Neural cell (in vitro differentiated cells): ENCODE results near the gene TAF1L. TPM values are rescaled to one million over a fixed set of nuclear protein-coding genes. Genes with fewer than 3 reads are reported as not detected.

Experiments
- H2AFZ ChIP-seq: fragments of 200-600, 300-800 bp; sonication (generic), shearing (Covaris generic); 2 replicates; pipeline ENCODE4 v1.6.0; 2014; ENCODE audit warnings: low read depth, mild to moderate bottlenecking, antibody characterized with exemption, low read length, moderate library complexity
- H3F3A ChIP-seq: fragments of 200-600 bp; shearing (Covaris generic); 2 replicates; pipeline ENCODE4 v1.6.1; 2016; ENCODE audit warnings: mild to moderate bottlenecking, moderate library complexity, mixed read lengths, antibody characterized with exemption, low read length; ENCODE audit not compliant: insufficient read depth, poor library complexity, severe bottlenecking
- H3K27ac ChIP-seq: fragments of 200-600, 300-800 bp; sonication (generic), shearing (Covaris generic); 2 replicates; pipeline ENCODE4 v1.5.1; 2014; ENCODE audit warnings: mild to moderate bottlenecking, low read length, moderate library complexity
- H3K27me3 ChIP-seq: fragments of 300-800, 200-600 bp; sonication (generic), shearing (Covaris generic); 2 replicates; pipeline ENCODE4 v1.6.0; 2014; ENCODE audit warnings: mild to moderate bottlenecking, low read depth, low read length, moderate library complexity; ENCODE audit not compliant: insufficient read depth
- H3K36me3 ChIP-seq: fragments of 300-800, 200-600 bp; sonication (generic), shearing (Covaris generic); 2 replicates; pipeline ENCODE4 v1.5.1; 2014; ENCODE audit warnings: mild to moderate bottlenecking, antibody characterized with exemption, low read length, moderate library complexity; ENCODE audit not compliant: insufficient read depth
- H3K4me2 ChIP-seq: fragments of 300-800, 200-600 bp; sonication (generic), shearing (Covaris generic); 2 replicates; pipeline ENCODE4 v1.6.0; 2014; ENCODE audit warnings: mild to moderate bottlenecking, low read length
- H3K4me3 ChIP-seq: fragments of 300-800, 200-600 bp; sonication (generic), shearing (Covaris generic); 2 replicates; pipeline ENCODE4 v1.5.1; 2014; ENCODE audit warnings: mild to moderate bottlenecking, low read length, moderate library complexity
- H3K79me2 ChIP-seq: fragments of 200-600 bp; shearing (Covaris generic); replicated peaks from 2 replicates; pipeline ENCODE4 v1.6.0; 2014; ENCODE audit warnings: mild to moderate bottlenecking, low read length, moderate library complexity; ENCODE audit not compliant: insufficient read depth
- H3K9ac ChIP-seq: fragments of 300-800, 200-600 bp; sonication (generic), shearing (Covaris generic); 2 replicates; pipeline ENCODE4 v1.6.1; 2016; ENCODE audit warnings: mild to moderate bottlenecking, low read length, mixed read lengths
- H3K9me2 ChIP-seq: fragments of 200-600 bp; shearing (Covaris generic); 2 replicates; pipeline ENCODE4 v1.6.1; 2016; ENCODE audit warnings: mild to moderate bottlenecking, low read length, mixed read lengths; ENCODE audit not compliant: insufficient read depth
- H3K9me3 ChIP-seq: fragments of 200-600, 300-800 bp; sonication (generic), shearing (Covaris generic); 2 replicates; pipeline ENCODE4 v1.6.1; 2016; ENCODE audit warnings: mild to moderate bottlenecking, mixed run types, low read length, moderate library complexity, mixed read lengths
- H4K20me1 ChIP-seq: fragments of 200-600 bp; shearing (Covaris generic); 2 replicates; pipeline ENCODE4 v1.6.1; 2016; ENCODE audit warnings: mild to moderate bottlenecking, mixed run types; ENCODE audit not compliant: insufficient read depth
- EP300 ChIP-seq: fragments of 450-650 bp; conservative IDR thresholded peaks from 2 replicates; pipeline ENCODE4 v1.6.1; 2014; ENCODE audit warnings: antibody characterized with exemption, mild to moderate bottlenecking, moderate library complexity; ENCODE audit not compliant: poor library complexity, severe bottlenecking
- EZH2 ChIP-seq: fragments of 200-600, 300-800 bp; shearing (Covaris generic), sonication (generic); IDR thresholded peaks from 2 replicates; pipeline ENCODE4 v1.6.1; 2014; ENCODE audit warnings: antibody characterized with exemption, low read length, borderline replicate concordance, mild to moderate bottlenecking; ENCODE audit not compliant: insufficient read depth, poor library complexity, severe bottlenecking
- MXI1 ChIP-seq: fragments of 450-650 bp; conservative IDR thresholded peaks from 2 replicates; pipeline ENCODE4 v1.6.1; 2014; ENCODE audit warnings: antibody characterized with exemption, mild to moderate bottlenecking; ENCODE audit not compliant: poor library complexity, severe bottlenecking
- POLR2AphosphoS5 ChIP-seq: IDR thresholded peaks from 2 replicates; pipeline ENCODE4 v1.6.1; 2012
- RAD21 ChIP-seq: fragments of 450-650 bp; conservative IDR thresholded peaks from 2 replicates; pipeline ENCODE4 v1.6.1; 2014; ENCODE audit warnings: antibody characterized with exemption, mild to moderate bottlenecking, moderate library complexity
- SMC3 ChIP-seq: fragments of 450-650 bp; conservative IDR thresholded peaks from 2 replicates; pipeline ENCODE4 v1.6.1; 2014; ENCODE audit warnings: antibody characterized with exemption, mild to moderate bottlenecking, moderate library complexity; ENCODE audit not compliant: poor library complexity
- TAF1 ChIP-seq: IDR thresholded peaks from 2 replicates; pipeline ENCODE4 v1.6.1; 2012; ENCODE audit warnings: low read depth
- polyA plus RNA-seq: library from polyadenylated mRNA; depleted of rRNA; stranded (reverse); fragments of >200 nt; gene quantifications from 2 replicates; pipeline ENCODE4 v1.2.3, GENCODE V29; 2014
- TF ChIP-seq, protein P1 (sequence below): IDR thresholded peaks from 2 replicates; pipeline ENCODE4 v1.6.1; 2012; ENCODE audit warnings: borderline replicate concordance
- TF ChIP-seq, protein P2 (sequence below): fragments of 450-650 bp; IDR thresholded peaks from 2 replicates; pipeline ENCODE4 v1.5.1; 2014; ENCODE audit warnings: antibody characterized with exemption, mild to moderate bottlenecking, moderate library complexity; ENCODE audit not compliant: poor library complexity, severe bottlenecking

Gene TAF1L
- polyA plus RNA-seq, 1 donor from 2014 or later = not detected

DNA sequence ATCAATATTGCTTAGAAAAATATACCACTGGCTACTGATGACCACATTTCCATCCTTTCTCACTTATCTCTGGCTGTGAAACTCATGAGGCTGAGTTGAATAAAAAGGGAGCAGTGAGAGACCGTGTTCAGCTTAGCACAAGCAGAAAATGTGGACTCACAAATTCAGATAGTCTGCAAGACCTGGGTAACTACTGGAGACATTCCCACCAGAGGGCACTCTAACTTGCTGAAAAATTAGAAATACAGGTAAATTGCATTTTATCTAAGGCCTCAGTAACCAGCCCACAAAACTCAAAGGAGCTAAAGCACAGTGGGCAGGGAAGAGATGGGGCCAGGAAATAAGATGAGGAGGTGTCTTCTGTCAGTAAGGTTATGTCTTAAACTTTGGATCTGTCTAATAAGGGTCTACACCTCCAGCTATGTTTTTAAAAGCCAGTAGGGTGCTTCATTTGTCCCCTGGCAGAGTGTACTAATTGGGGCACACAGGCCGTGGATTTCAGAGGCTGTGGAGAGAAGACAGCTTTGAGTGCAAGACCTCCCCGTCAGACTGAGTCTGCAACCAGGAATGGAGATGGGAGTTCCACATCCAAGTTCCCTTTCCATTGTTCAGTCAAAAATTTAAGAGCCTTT lies 53.8 kb downstream of the TAF1L start:
- Histone ChIP-seq H3K79me2 (no peaks in the 10 kb centered on the region), H3K27ac (no peak overlapping the region), H2AFZ (no peak overlapping the region), H3K4me2 (no peak overlapping the region), H3K9ac (no peak overlapping the region), H3K36me3 (no peaks in the 10 kb centered on the region), H3F3A (no peaks in the 10 kb centered on the region), H3K9me3 (no peaks in the 10 kb centered on the region), H4K20me1 (no peaks in the 10 kb centered on the region), H3K27me3 (no peaks in the 10 kb centered on the region), H3K4me3 (no peak overlapping the region), H3K9me2 (no peaks in the 10 kb centered on the region)
- no peak for TF ChIP-seq EZH2
- TF ChIP-seq TAF1 = no peak
- TF ChIP-seq, protein P1, sequence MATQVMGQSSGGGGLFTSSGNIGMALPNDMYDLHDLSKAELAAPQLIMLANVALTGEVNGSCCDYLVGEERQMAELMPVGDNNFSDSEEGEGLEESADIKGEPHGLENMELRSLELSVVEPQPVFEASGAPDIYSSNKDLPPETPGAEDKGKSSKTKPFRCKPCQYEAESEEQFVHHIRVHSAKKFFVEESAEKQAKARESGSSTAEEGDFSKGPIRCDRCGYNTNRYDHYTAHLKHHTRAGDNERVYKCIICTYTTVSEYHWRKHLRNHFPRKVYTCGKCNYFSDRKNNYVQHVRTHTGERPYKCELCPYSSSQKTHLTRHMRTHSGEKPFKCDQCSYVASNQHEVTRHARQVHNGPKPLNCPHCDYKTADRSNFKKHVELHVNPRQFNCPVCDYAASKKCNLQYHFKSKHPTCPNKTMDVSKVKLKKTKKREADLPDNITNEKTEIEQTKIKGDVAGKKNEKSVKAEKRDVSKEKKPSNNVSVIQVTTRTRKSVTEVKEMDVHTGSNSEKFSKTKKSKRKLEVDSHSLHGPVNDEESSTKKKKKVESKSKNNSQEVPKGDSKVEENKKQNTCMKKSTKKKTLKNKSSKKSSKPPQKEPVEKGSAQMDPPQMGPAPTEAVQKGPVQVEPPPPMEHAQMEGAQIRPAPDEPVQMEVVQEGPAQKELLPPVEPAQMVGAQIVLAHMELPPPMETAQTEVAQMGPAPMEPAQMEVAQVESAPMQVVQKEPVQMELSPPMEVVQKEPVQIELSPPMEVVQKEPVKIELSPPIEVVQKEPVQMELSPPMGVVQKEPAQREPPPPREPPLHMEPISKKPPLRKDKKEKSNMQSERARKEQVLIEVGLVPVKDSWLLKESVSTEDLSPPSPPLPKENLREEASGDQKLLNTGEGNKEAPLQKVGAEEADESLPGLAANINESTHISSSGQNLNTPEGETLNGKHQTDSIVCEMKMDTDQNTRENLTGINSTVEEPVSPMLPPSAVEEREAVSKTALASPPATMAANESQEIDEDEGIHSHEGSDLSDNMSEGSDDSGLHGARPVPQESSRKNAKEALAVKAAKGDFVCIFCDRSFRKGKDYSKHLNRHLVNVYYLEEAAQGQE = no peak
- TF ChIP-seq EP300 = no peak
- TF ChIP-seq, protein P2, sequence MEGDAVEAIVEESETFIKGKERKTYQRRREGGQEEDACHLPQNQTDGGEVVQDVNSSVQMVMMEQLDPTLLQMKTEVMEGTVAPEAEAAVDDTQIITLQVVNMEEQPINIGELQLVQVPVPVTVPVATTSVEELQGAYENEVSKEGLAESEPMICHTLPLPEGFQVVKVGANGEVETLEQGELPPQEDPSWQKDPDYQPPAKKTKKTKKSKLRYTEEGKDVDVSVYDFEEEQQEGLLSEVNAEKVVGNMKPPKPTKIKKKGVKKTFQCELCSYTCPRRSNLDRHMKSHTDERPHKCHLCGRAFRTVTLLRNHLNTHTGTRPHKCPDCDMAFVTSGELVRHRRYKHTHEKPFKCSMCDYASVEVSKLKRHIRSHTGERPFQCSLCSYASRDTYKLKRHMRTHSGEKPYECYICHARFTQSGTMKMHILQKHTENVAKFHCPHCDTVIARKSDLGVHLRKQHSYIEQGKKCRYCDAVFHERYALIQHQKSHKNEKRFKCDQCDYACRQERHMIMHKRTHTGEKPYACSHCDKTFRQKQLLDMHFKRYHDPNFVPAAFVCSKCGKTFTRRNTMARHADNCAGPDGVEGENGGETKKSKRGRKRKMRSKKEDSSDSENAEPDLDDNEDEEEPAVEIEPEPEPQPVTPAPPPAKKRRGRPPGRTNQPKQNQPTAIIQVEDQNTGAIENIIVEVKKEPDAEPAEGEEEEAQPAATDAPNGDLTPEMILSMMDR = peak; percentile 77
- TF ChIP-seq POLR2AphosphoS5 = no peak
- TF ChIP-seq MXI1 = no peak
- peak; percentile 85 for TF ChIP-seq SMC3
- peak; percentile 75 for TF ChIP-seq RAD21

DNA sequence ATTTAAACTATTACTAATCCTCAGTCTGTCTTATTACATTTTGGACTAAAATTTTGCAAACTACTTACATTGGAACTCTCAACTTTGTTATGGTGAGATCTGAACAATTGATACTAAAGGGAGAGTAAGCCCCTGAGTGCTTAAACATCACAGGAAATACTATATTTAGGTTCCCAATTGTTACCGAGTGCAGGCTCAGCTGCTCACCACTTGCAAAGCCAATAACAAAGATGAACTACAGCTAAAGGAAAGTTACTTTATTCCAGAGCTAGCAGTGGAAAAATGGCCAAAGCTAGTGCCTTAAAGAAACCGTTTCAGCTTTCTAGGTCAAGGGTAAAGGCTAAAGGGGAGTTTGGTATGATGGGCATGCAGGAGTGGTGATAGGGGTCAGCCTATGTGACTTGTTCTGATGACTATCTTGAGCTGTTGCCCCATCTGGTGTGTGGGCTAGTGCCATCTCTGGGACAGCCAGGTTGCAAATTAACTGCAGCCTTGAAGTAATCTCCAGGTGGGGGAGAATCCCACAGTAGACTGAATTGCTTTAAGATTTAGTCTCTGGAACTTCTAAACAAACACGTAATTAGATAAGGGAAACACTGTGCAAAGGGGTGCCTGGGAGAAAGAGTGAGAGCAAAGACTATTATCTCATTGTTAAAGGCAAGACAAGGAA lies 54.7 kb downstream of the TAF1L start:
- no peaks in the 10 kb centered on the region for H3F3A ChIP-seq
- H3K4me3 ChIP-seq = no peak overlapping the region
- TF ChIP-seq POLR2AphosphoS5 = no peak
- no peaks in the 10 kb centered on the region for H3K9me3 ChIP-seq
- no peak overlapping the region for H3K4me2 ChIP-seq
- H3K36me3 ChIP-seq = no peaks in the 10 kb centered on the region
- no peaks in the 10 kb centered on the region for H3K79me2 ChIP-seq
- H3K27me3 ChIP-seq = no peaks in the 10 kb centered on the region
- no peak overlapping the region for H2AFZ ChIP-seq
- no peaks in the 10 kb centered on the region for H4K20me1 ChIP-seq
- H3K27ac ChIP-seq = no peak overlapping the region
- no peak overlapping the region for H3K9ac ChIP-seq
- H3K9me2 ChIP-seq = no peaks in the 10 kb centered on the region
